Measurements from ENCODE around the gene POLR2M.

POLR2M gene

DNA sequence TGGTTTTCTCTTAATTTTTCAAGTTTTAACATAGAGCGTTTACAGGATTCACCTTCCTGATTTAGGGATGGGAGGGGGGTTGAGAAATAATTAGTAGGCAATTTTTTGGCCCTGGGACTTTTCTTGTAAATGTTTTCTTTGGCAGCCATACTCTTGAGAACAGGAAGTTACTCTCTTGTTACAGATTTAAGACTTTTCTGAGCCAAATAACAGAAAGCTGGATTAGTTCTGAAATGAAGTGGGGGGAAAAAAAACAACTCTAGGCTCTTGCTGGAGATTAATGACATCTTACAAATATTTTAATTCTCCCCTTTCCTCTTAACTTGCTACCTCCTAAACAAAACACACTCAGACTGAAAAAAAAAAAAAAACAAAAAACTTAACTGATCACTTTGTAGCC, 13.8 kb upstream of the POLR2M start:
- Histone ChIP-seq H3K27me3 (replicated peaks; ENCODE audit: control insufficient read depth, insufficient read depth, low read length) (no peaks in the 10 kb centered on the region), H3K4me3 (replicated peaks; ENCODE audit: low read depth, low read length) (no peak overlapping the region), H3K36me3 (ENCODE audit: control insufficient read depth, insufficient read depth, low read length) (no peaks in the 10 kb centered on the region)
- TF ChIP-seq, protein P1, sequence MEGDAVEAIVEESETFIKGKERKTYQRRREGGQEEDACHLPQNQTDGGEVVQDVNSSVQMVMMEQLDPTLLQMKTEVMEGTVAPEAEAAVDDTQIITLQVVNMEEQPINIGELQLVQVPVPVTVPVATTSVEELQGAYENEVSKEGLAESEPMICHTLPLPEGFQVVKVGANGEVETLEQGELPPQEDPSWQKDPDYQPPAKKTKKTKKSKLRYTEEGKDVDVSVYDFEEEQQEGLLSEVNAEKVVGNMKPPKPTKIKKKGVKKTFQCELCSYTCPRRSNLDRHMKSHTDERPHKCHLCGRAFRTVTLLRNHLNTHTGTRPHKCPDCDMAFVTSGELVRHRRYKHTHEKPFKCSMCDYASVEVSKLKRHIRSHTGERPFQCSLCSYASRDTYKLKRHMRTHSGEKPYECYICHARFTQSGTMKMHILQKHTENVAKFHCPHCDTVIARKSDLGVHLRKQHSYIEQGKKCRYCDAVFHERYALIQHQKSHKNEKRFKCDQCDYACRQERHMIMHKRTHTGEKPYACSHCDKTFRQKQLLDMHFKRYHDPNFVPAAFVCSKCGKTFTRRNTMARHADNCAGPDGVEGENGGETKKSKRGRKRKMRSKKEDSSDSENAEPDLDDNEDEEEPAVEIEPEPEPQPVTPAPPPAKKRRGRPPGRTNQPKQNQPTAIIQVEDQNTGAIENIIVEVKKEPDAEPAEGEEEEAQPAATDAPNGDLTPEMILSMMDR (IDR thresholded peaks at IDR 0.05; ENCODE audit: insufficient read depth, low read length, poor library complexity, severe bottlenecking) = no peak
- no peak for DNase-seq (ENCODE audit: extremely low read depth, insufficient read length)

DNA sequence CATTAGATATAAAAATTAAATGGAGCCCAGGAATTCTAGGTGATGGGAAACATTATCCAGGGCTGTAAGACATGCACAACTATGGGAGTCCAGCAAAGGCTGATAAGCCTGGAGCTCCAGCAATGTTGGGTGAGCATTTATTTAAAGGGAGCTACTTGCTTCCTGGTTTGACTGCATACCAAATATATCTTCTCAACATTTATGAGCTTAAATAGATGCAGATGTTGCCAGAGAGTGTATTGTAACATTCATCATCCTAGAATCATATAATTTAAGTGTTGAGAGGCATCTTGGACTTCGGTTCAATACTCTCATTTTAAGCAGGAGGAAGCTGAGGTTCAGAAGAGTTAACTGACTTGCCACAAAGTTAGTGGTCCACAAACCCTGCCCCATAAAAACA, 12.2 kb upstream of the POLR2M start:
- TF ChIP-seq, protein P1 (IDR thresholded peaks at IDR 0.05; ENCODE audit: insufficient read depth, low read length, poor library complexity, severe bottlenecking) = no peak
- no peak for DNase-seq (ENCODE audit: extremely low read depth, insufficient read length)
- Histone ChIP-seq H3K36me3 (ENCODE audit: control insufficient read depth, insufficient read depth, low read length) (no peaks in the 10 kb centered on the region), H3K27me3 (replicated peaks; ENCODE audit: control insufficient read depth, insufficient read depth, low read length) (no peaks in the 10 kb centered on the region), H3K4me3 (replicated peaks; ENCODE audit: low read depth, low read length) (no peak overlapping the region)

DNA sequence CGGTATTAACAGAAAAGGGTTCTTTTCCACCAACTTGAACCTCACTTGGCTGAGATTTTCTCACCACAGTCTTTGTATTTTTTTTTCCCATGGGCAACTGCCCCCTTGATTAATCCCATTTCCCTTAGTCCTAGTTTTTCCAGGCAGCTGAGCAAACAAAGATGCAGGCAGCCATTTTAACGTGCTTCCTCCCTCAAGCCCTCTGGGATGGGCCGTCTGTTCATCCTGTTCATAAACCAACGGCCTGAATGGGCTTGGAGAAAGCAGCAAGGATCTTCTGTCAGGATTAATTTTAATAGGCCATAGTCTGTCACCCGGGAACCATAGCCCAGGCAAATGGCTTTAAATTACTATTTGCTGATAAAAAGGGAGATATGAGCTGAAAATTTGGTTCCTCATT, 10.4 kb upstream of the POLR2M start:
- no peaks in the 10 kb centered on the region for H3K27me3 ChIP-seq (replicated peaks; ENCODE audit: control insufficient read depth, insufficient read depth, low read length)
- H3K36me3 ChIP-seq (ENCODE audit: control insufficient read depth, insufficient read depth, low read length) = no peaks in the 10 kb centered on the region
- TF ChIP-seq, protein P1 (IDR thresholded peaks at IDR 0.05; ENCODE audit: insufficient read depth, low read length, poor library complexity, severe bottlenecking) = no peak
- no peak overlapping the region for H3K4me3 ChIP-seq (replicated peaks; ENCODE audit: low read depth, low read length)
- no peak for DNase-seq (ENCODE audit: extremely low read depth, insufficient read length)

DNA sequence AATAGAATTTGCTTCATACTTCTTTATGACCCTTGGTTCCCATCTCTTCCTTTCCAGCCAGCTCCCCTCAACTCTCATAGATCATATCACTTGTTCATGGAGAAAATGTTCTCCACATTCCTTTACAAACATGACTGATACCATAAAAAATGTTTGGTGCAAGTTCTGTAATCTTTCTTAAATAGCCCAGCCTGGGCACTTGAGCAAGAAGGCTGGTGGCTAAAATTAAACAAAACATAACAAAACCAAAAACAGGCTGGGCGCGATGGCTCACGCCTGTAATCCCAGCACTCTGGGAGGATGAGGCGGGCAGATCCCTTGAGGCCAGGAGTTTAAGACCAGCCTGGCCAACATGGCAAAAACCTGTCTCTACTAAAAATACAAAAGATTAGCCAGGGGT, 8.9 kb upstream of the POLR2M start:
- Histone ChIP-seq H3K27me3 (replicated peaks; ENCODE audit: control insufficient read depth, insufficient read depth, low read length) (no peaks in the 10 kb centered on the region), H3K36me3 (ENCODE audit: control insufficient read depth, insufficient read depth, low read length) (no peaks in the 10 kb centered on the region), H3K4me3 (replicated peaks; ENCODE audit: low read depth, low read length) (no peak overlapping the region)
- no peak for DNase-seq (ENCODE audit: extremely low read depth, insufficient read length)
- TF ChIP-seq, protein P1 (IDR thresholded peaks at IDR 0.05; ENCODE audit: insufficient read depth, low read length, poor library complexity, severe bottlenecking) = no peak

DNA sequence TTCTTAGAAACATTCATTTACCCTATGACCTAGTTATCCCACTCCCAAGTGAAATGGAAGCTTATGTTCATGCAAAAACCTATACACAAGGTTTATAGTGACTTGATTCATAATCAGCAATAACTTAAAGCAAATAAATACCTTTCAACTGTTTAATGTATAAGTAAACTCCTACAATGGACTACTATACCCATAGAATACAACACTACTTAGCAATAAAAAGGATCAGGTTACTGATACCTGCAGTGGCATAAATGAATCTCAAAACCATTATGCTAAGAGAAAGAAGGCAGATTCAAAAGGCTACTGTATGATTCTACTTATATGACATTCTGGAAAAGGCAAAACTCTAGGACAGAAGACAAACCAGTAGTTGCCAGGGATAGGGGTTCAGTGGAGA, 8.3 kb upstream of the POLR2M start:
- Histone ChIP-seq H3K4me3 (replicated peaks; ENCODE audit: low read depth, low read length) (no peak overlapping the region), H3K36me3 (ENCODE audit: control insufficient read depth, insufficient read depth, low read length) (no peaks in the 10 kb centered on the region), H3K27me3 (replicated peaks; ENCODE audit: control insufficient read depth, insufficient read depth, low read length) (no peaks in the 10 kb centered on the region)
- TF ChIP-seq, protein P1 (IDR thresholded peaks at IDR 0.05; ENCODE audit: insufficient read depth, low read length, poor library complexity, severe bottlenecking) = no peak
- no peak for DNase-seq (ENCODE audit: extremely low read depth, insufficient read length)

DNA sequence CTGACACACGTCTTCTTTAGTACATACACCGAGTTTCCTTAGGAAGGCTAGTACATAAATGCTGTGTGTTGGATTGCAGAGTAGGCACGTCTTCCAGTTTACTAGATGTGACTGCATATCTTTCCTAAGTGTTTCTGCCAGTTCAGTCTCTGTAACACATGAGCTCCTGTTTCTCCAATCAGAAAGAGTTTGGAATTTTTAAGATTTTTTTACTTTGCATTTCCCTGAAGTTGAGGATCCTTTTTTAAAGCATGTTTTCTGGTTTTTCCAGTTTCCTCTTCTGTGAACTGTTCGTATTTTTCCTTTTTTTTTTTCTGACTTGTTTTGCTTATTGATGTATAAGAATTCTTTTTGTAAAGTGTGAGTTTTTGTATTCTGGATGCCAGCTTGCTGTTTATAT, 7.5 kb upstream of the POLR2M start:
- no peaks in the 10 kb centered on the region for H3K27me3 ChIP-seq (replicated peaks; ENCODE audit: control insufficient read depth, insufficient read depth, low read length)
- no peak overlapping the region for H3K4me3 ChIP-seq (replicated peaks; ENCODE audit: low read depth, low read length)
- no peak for DNase-seq (ENCODE audit: extremely low read depth, insufficient read length)
- H3K36me3 ChIP-seq (ENCODE audit: control insufficient read depth, insufficient read depth, low read length) = no peaks in the 10 kb centered on the region
- TF ChIP-seq, protein P1 (IDR thresholded peaks at IDR 0.05; ENCODE audit: insufficient read depth, low read length, poor library complexity, severe bottlenecking) = no peak

Measured in GM06990 (cell line).